Measurements from ENCODE around the gene ATP6V1G2.
"Not testable (repeated sequence)": the region's sequence is repeated elsewhere in the genome, so short reads cannot be mapped to it uniquely, and the experiment has no call there.

ATP6V1G2 gene

DNA sequence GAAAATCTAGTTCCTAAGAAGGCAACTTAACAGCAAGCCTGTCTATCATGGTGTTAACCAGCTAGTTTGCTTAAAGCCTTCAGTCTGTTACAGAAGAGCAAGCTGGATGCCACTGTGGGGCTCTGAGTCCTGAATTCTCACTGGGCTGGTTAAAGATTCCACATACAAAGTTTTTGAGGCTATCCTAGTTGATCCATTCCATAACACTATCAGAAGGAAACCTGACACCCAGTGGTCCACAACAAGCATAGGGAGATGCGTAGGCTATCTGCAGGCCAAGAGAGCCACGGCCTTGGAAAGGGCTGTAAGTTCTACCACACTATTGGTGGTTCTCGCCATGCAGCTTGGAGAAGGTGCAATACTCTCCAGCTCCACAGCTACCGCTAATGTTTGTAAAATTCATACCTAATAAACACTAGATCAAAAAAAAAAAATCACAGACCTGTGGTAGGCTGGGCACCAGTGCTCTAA is 18.1 kb downstream of the ATP6V1G2 start:
- DNase-seq = no peak

DNA sequence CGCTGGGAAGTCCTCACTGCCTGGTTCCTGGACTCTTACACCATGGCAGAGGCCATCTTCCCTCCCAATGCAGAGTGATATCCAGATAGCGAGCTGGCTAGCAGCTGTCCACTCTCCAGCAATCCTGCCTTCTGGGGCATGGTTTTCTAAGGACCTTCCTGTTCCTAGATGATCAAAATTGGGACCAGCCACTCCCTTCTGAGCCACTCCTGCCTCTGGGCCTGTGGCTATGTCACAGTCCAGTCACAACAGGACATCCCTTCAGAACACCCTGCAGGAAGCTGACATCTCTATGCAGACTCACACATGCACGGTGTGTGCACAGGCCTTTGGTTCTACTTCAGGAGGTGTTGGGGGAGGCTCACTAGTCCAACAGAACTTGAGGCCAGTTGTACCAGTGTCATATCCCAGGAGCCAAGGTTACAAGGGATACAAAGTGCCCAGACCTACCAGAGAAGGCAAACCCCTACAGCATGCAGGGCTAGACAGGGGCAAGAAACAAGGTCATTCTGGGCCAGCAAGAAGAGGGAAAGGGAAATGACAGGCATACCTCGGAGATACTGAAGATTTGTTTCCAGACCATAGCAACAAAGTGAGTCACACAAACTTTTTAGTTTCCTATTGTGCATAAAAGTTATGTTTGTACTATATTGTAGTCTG is 20.3 kb downstream of the ATP6V1G2 start:
- no peak for DNase-seq

DNA sequence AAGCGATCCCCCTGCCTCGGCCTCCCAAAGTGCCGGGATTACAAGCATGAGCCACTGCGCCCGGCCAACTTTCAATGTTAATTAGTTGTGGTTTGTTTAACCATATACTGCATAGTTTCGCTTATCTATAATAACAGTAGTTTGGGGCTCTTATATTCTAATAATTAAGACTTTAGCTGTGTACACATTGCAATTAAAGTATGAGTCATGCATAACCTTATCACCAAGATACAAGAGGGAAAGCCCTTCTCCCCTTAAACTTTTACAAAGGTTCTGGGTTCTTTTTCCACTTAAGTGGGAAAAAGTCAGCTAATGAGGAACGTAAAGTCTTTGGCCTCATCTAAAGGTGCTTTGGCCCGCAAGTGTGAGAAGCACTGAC is 20.9 kb downstream of the ATP6V1G2 start:
- DNase-seq = no peak

DNA sequence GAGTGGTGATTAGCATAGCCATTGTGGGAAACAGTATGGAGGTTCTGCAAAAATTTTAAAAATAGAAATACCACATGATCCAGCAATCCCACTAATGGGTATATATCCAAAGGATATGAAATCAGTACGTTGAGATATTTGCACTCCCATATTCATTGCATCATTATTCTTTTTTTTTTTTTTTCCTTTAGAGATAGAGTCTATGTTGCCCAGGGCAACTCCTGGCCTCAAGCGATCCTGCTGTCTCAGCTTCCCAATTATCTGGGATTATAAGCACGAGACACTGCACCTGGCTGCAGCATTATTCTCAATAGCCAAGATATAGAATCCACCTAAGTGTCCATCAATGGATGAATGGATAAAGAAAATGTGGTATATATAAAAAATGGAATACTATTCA is 24.6 kb downstream of the ATP6V1G2 start:
- DNase-seq = no peak

DNA sequence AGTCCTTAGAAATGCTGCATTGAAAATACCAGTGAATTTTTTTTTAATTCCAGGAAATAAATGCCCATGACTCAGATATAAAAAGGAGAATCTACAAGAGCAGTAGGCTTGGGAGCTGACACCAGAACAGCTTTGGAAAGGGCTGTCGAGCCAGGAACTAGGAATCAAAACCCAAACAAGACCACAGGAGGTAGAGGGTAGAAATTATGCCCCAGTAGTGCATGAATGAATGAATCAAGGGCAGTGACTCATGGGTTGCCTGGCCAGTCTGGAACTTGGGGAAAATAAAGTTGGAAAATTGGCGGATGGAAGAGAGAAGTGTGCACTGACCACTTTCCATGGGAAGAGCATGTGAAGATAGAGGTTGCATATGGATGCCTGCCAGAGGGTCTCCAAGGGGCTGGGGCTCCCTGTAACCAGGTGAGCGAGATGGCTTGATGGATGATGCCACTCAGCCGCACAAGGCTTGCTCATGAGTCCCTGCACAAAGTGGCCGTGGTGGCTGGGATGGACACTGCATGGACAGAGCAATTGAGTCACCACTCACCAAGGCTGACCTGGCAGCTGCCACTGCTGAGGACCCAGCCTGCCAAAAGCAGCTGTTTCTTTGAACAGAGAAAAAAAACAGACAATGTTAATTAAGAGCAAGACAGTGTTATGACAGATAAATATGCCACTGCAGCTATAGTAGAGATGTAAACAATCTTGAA is 32.8 kb downstream of the ATP6V1G2 start:
- no peak for DNase-seq

DNA sequence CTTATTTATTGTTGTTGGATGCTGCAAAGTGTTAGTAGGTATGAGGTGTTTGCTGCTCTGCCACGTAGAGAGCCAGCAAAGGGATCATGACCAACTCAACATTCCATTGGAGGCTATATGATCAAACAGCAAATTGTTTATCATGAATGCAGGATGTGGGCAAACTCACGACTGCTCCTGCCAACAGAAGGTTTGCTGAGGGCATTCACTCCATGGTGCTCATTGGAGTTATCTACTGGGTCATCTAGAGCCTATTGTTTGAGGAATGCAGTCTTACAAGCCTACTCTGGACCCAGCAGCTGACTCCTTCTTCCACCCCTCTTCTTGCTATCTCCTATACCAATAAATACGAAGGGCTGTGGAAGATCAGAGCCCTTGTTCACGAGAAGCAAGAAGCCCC is 36.4 kb downstream of the ATP6V1G2 start:
- no peak for DNase-seq

DNA sequence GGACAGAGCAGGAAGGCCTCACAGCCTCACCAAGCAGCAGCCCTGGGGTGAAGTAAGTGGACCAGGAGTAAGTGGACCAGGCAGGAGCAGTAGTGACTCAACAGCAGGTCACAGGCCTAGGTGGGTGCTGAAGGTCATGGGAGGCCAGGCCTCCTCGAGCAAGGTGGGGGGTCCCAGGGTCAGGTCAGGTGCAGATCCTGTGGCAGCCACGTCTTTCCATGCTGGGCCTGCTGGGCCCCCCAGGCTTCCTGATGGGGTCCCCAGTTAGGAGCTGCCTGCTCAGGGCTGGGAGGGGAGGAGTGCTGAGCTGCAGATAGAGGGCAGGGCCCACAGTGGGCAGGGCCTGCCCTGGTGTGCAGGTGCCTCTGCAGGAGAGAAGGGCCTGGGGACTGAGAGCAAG is 37.4 kb downstream of the ATP6V1G2 start:
- not testable (repeated sequence) for DNase-seq

DNA sequence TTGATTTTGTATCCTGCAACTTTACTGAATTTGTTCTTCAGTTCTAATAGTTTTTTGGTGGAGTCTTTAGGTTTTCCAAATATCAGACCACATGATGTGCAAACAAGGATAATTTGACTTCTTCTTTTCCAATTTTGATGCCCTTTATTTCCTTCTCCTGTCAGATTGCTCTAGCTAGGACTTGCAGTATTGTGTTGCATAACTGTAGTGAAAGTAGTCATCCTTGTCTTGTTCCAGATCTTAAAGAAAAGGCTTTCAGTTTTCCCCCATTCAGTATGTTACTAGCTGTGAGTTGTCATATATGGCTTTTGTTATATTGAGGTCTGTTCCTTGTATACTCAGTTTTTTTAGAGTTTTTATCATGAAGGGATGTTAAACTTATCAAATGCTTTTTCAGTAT is 43.8 kb downstream of the ATP6V1G2 start:
- no peak for DNase-seq

DNA sequence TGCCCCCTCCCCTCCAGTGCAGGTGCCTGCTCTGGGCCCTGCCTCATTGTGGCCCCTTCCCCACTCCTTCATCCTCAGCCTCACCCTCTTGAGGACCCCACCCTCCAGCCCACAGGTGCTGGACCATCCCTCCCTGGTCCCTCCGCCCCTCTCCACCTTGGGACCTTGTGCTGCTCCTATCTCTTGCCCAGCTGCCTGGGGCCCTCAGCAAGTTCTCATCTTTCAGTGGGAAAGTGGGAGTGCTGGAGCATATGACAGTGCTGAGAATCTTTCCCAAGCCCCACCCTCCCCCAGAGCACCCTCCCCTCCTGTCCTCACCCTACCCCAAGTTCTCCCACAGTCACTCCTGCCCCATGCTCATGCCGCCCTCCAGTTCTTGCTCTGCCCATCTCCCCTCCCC is 46.8 kb downstream of the ATP6V1G2 start:
- DNase-seq = not testable (repeated sequence)

DNA sequence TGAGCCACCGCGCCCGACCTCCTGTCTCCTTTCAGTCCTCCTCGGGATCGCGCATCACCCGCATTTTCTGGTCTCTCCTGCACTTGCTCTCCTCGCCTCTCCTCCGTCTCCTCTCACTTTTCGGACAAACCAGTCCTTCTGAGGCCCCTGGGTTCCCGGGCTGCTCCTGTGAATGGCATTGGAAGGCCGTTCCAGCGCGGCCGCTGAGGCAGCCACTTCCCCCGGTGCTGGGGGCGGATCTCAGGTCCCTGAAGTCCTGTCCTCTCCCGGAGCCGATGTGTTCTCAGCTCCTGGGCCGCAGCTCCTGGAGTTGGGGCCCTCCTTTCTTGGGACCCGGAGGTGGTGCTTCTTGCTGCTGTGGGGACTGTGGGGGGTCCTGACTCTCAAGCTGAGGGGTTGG is 47.7 kb downstream of the ATP6V1G2 start:
- DNase-seq = no peak

DNA sequence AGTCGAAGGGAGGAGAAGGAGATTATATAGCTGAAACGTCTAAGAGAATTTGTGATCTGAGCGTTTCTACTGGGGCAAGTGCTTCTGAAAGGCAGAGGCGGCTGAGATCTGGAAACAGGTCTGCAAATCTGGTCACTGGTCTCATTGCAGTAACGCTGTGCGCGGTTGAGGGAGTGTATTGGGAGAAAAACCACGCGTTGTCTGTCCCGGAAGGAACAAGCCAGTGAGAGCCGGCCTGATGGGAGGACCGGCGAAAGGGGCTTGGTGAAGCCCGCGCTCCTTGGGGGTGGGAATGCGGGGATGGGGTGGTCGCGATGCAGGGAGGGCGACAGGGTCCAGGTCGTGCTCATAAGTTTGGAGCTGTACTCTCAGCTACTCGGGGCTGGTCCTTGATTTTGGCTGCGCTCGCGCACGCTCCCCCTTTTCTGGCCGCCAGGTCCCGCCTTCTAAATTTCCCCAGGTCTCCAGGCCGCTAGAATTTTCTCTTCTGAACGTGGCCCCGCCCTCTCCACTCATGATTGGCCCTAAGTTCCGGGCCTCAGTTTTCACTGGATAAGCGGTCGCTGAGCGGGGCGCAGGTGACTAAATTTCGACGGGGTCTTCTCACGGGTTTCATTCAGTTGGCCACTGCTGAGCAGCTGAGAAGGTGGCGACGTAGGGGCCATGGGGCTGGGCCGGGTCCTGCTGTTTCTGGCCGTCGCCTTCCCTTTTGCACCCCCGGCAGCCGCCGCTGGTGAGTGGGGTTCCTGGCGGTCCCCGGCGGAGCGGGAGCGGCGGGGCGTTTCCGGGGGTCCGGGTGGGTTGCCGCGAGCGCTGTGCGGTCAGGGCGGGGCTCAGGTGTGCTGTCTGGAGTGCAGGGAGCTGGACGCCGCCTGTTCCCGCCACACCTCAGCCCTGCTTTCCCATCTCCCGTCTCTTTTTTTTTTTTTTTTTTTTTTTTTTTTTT is 48.6 kb downstream of the ATP6V1G2 start, which contains the start of gene MICB:
MICB (plus strand) TSS at position 615 of the 946 bp plus-strand sequence; CDS start at position 664, 49 bp downstream.
- DNase-seq = no peak

DNA sequence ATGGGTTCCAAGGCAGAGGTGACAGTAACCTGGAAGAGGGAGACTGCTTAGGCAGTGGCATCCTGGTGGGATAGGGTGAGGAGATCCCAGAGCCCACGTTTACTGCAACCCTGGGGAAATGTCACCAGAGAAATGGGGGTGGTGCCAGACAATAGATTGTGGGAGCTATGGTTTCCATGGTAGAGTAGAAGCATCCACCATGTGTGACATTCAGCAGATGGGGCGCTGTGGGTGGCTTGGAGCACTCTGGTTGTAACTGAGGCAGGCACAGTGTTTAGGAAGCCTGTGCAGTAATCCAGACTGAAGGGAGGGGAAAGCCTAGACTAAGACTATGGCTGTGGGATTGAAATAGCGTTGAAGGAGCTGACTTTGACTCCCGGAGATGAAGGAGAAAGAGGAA is 49.6 kb downstream of the ATP6V1G2 start:
- not testable (repeated sequence) for DNase-seq

DNA sequence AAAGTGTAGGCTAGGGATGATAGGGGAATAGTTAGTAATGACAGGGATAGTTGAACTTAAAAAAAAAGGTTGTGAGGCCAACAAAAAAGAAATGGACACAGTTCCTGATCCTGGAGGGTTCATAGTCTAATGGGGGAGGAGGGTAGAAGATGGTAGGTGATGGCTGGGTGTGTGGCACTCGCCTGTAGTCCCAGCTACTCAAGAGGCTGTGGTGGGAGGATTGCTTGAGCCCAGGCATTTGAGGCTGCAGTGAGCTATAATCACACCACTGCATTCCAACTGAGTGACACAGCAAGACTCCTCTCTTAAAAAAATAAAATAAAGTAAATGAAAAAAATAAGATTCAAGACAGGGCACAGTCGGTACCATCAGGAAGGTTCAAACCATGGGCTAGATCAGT is 50.8 kb downstream of the ATP6V1G2 start:
- no peak for DNase-seq

Data from KG1 (cell line).